GM19025 (cell line): ENCODE measurements around the gene CDH26.
"Not testable (repeated sequence)": the region's sequence is repeated elsewhere in the genome, so short reads cannot be mapped to it uniquely, and the experiment has no call there.

Experiments used
- ATAC-seq: cut with Tn5 transposase; IDR thresholded peaks from one replicate; pipeline ENCODE4 v1.9.1; 2021; ENCODE audit warnings: mild to moderate bottlenecking, low read depth, moderate library complexity; ENCODE audit not compliant: unreplicated experiment

Gene CDH26

GRCh38 chr20:60039526-60039925 is 81.3 kb downstream of the CDH26 start:
- no peak for ATAC-seq

GRCh38 chr20:60040471-60041162 is 82.4 kb downstream of the CDH26 start:
- ATAC-seq = no peak

- not testable (repeated sequence) for ATAC-seq
These were observed 83.4 kb downstream of the CDH26 start for GRCh38 chr20:60041436-60042165.

GRCh38 chr20:60043435-60043834 is 85.2 kb downstream of the CDH26 start:
- ATAC-seq = no peak

- ATAC-seq = no peak
These were observed 87.8 kb downstream of the CDH26 start for GRCh38 chr20:60046011-60046413.

- ATAC-seq = no peak
These were observed 88.2 kb downstream of the CDH26 start for GRCh38 chr20:60046436-60046835.

- no peak for ATAC-seq
These were observed 88.6 kb downstream of the CDH26 start for GRCh38 chr20:60046860-60047259.

GRCh38 chr20:60048634-60049521 is 90.7 kb downstream of the CDH26 start:
- ATAC-seq = no peak

GRCh38 chr20:60049601-60050000 is 91.4 kb downstream of the CDH26 start:
- ATAC-seq = no peak

GRCh38 chr20:60050193-60050947 is 92.1 kb downstream of the CDH26 start:
- no peak for ATAC-seq

GRCh38 chr20:60051911-60052310 is 93.7 kb downstream of the CDH26 start:
- no peak for ATAC-seq

GRCh38 chr20:60052322-60052721 is 94.1 kb downstream of the CDH26 start:
- no peak for ATAC-seq

GRCh38 chr20:60053125-60053817 is 95.0 kb downstream of the CDH26 start:
- ATAC-seq = no peak

GRCh38 chr20:60053818-60054190 is 95.6 kb downstream of the CDH26 start:
- no peak for ATAC-seq

- no peak for ATAC-seq
These were observed 96.8 kb downstream of the CDH26 start for GRCh38 chr20:60054716-60055634.

- ATAC-seq = no peak
These were observed 97.5 kb downstream of the CDH26 start for GRCh38 chr20:60055740-60056139.

- no peak for ATAC-seq
These were observed 98.3 kb downstream of the CDH26 start for GRCh38 chr20:60056407-60057122.
